OCI-LY3 (cell line): Measurements from ENCODE around the gene PNISR.

Source experiments
- EZH2phosphoT487 ChIP-seq: fragments of 200-600 bp; shearing (Covaris generic); IDR thresholded peaks from 2 replicates; pipeline ENCODE4 v1.6.1; 2018; ENCODE audit warnings: antibody characterized with exemption, mixed run types, low read depth
- TF ChIP-seq, protein P1 (sequence below): fragments of 200-600, 300-600 bp; sonication (generic); IDR thresholded peaks from 2 replicates; pipeline ENCODE4 v1.5.1; 2014; ENCODE audit warnings: antibody characterized with exemption, low read length, low read depth

DNA sequence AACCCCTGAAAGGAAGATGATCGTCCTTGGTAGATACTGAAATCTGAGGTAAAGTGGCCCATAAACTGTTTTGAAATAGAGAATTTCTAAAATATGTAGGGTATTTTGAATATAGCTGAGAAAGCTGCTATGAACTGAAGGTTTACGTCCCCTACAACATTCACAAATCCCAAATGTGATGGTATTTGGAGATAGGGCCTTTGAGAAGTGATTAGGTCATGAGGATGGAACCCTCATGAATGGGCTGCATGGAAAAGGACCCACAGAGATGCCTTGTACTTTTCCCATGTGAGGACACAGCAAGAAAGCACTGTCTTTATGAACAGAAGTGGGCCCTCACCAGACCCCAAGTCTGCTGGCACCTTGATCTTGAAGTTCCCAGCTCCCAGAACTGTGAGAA, 6.8 kb upstream of the PNISR start:
- TF ChIP-seq, protein P1, sequence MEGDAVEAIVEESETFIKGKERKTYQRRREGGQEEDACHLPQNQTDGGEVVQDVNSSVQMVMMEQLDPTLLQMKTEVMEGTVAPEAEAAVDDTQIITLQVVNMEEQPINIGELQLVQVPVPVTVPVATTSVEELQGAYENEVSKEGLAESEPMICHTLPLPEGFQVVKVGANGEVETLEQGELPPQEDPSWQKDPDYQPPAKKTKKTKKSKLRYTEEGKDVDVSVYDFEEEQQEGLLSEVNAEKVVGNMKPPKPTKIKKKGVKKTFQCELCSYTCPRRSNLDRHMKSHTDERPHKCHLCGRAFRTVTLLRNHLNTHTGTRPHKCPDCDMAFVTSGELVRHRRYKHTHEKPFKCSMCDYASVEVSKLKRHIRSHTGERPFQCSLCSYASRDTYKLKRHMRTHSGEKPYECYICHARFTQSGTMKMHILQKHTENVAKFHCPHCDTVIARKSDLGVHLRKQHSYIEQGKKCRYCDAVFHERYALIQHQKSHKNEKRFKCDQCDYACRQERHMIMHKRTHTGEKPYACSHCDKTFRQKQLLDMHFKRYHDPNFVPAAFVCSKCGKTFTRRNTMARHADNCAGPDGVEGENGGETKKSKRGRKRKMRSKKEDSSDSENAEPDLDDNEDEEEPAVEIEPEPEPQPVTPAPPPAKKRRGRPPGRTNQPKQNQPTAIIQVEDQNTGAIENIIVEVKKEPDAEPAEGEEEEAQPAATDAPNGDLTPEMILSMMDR, result no peak
- TF ChIP-seq EZH2phosphoT487, result no peak
